NT2/D1 (cell line): ENCODE measurements around the gene AGAP1.

Experiments used
- SUZ12 ChIP-seq: IDR thresholded peaks from 2 replicates; pipeline ENCODE4 v1.6.1; 2011; ENCODE audit not compliant: insufficient read length, insufficient read depth; ENCODE audit errors: extremely low read depth
- YY1 ChIP-seq: IDR thresholded peaks from 2 replicates; pipeline ENCODE4 v1.6.1; 2011; ENCODE audit not compliant: insufficient read length, insufficient read depth
- ZNF274 ChIP-seq: IDR thresholded peaks from 2 replicates; pipeline ENCODE4 v1.6.1; 2011; ENCODE audit warnings: mild to moderate bottlenecking, low read depth, low read length

GRCh38 chr2:235609321-235609720 is 115.5 kb downstream of the AGAP1 start:
- no peak for TF ChIP-seq SUZ12
- no peak for TF ChIP-seq YY1
- no peak for TF ChIP-seq ZNF274
